GM19468 (cell line): ENCODE data around the gene SPTBN2.

Experiments used
- ATAC-seq: cut with Tn5 transposase; IDR thresholded peaks from one replicate; pipeline ENCODE4 v1.9.1; 2021; ENCODE audit warnings: mild to moderate bottlenecking, moderate library complexity, moderate number of reproducible peaks; ENCODE audit not compliant: unreplicated experiment; ENCODE audit errors: extremely low read depth

Gene SPTBN2

DNA sequence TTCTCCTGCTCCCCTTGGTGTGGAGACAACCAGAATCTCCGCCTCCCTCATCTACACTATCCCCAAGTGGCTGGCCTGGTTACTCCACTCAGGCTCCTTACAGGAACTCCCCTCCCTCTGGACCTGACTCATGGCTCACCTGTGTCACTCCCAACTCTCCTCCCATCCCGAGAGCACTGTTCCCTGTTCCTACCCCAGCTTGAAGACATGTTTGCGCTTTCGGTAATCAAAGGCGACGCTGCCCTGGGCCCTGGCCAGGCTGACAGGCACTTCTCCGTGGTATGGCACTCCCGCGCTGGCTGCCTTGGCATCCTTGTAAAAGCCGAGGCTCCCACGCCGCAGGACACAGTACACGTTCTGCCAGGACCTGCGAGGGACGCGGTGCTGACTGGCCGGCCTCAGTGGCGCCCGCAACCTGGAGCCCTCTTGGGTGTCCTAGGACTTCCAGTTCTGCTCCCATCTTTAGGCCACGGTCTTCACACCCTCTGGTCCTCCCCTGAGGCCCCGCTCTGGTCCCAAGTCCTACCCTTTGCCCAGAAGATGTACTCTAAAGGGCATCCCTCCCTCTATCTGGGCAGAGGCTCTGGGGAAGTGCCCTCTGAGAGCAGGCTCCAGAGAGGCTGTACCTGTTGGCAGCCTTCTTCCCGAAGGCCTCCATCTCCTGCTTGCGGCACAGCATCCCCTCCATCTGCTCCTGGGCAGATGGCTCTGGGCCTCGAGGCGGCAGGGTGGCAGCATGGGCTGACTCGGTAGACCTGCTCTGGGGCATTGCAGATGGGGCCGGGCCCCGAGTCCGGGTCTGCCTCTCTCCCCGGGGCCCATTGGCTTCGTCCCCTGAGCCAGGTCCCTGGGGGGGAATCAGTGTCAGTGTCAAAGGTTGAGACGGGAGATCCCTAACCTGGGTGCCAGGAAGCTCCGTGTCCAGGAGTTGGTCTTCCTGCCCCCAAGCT, 41.9 kb downstream of the SPTBN2 start:
- no peak for ATAC-seq

DNA sequence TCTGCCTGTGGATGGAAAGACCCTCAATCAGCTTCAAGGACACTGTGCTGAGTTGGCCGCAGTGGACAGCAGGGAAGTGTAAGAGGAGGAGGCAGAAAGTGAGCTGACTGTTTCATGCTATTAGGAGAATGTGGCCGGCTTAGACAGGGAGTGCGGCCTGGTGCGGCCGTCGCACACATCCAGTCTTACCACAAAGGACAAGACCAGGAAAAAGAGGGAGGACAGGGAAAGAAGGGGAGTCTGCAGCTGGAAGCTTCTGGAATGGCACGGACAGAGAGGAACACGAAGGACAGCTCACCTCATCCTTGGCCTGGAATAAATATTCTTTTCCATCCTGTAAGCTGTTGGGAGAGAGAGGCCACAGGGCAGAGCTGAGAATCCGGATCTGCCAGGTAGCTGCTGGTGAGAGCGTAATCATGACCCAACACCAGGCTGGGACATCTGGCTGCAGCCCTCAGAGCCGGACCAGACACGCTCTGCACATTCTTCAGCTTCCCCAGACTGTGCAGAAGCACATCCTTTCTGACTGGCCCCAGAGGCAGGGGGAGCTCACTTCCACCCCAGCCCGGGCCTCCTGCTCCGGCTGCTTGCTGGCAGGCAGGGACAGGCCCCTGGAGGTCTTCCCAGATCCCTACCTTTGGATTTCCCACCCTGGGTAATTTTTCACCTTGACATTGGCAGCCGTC, 42.8 kb downstream of the SPTBN2 start:
- no peak for ATAC-seq

DNA sequence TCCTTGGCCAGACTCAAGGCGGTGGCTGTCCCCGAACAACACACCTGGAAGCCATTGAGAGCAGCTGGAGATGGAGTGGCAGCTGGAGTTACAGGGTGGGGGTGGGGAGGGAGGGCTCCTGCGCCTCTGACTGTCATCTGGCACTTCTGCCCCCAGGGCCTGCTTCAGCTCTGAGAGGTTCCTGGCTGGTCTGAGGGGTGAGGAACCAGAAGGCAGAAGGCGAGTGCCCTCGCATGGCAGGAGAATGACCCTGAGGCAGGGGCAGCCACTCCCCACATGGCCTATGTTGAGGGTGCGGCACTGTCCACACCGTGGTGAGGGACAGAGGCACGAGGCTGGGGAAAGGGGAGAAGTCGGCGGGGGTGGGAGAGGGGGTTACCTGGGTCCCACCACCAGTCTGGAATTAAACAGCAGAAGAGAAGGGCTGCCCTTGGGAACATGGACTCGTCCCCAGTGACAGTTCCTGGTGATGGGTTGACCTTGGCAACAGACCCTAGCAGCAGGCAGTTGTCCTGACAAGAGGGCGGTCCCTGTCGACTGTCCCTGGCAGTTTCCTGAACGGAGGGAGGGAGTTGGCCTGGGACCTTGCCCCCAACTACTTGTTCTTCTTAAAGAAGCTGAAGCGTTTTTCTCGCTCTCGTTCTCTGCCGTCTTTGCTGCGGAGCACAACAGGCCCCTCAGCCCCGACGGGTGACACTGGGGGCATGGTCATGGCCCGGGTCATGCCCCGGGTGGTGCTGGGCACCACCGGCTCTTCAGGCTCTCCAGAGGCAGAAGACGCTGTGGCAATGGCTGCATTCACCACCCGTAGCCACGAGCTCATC, 43.5 kb downstream of the SPTBN2 start:
- ATAC-seq, result no peak

DNA sequence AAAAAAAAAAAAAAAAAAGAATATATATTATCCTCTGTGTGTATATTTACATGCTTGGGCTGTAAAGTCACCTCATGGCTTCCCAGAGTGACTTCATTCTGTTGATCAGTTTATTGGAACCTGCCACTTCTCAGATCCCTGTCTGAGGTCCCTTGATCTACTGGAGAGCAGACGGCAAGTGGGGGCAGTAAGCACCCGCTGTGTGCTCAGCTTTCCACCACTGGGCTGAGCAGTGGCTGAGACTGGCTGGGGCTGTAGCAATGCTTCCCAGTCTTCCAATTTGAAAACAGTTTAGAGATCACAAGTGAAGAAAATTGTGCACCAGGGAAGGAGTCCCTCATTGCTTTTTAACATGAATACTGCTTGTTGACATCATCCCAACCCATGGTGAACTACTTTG, 44.4 kb downstream of the SPTBN2 start:
- ATAC-seq, result no peak

DNA sequence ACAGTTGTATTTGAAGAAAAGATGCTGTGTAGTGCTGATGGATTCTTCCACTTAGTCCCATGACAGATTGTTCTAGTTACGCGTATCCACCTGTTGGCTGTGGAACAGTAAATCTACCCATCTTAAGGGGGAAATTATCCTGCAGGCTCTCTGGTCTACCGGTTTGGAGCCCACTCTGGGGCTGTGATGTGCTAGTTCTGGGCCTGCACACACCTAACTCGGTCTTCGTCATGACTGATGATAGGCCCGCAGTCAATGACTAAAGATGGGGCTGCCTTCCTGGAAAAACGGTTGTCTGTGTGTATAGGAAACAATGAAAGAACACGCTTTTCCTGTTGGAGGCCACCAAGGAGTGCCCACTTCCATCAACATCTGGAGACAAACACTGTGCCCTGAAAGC, 45.1 kb downstream of the SPTBN2 start:
- ATAC-seq, result no peak

DNA sequence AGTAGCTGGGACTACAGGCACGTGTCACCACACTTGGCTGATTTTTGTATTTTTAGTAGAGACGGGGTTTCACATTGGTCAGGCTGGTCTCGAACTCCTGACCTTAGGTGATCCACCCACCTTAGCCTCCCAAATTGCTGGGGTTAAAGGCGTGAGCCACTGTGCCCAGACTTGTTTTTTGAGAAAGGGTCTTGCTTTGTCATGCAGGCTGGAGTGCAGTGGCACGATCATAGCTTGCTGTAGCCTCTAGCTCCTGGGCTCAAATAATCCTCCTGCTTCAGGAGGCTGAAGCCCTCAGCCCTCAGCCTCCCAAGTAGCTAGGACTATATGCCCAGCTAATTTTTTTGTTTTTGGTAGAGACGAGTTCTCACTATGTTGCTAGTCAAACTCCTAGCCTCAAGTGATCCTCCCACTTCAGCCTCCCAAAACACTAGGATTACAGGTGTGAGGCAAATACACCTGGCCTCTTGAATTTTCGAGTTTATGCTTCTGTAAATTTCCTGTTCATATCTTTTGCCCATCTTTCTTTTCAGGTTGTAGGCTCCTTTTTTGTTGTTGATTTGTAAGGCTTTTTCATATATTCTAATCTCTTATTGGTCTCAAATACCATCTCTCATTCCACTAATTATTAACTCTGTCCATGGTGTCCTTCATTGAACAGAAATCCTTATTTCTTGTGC, 47.9 kb downstream of the SPTBN2 start:
- no peak for ATAC-seq

DNA sequence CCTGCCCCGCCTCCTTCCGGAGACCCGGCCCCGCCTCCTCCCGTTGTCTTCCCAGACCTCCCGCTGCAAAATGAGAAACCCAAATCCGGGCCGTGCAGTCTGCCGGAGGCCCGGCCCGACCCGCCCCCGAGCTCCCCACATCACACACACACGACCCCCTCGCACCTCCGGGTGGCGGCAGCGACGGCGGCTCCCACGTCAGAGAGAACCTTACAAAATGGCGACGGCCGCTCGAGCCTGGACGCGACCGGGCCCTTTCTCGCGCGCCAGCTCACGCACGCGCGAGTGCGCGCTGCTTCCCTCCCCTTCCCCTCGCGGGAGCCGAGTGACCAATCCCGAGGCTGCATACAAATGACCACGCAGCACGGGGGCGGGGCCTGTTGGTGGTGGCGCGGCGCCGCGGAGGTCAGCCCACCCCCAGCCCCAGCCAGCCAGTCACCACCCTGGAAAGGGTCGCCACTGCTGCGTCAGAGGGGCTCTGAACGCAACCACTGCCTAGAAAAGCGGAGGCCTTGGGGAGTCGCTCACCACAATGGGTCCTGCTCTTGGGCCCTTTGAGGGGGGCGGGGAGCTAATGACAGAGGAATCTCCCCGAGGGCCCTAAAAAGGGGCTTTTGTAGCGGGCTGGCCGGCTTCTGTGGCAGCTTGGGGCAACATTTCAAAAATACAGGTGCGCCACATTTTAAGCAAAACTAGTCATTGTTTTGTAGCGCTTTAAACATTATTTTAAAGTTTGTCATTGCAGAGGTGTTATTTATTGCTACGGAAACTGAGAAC, 51.2 kb downstream of the SPTBN2 start, which contains the start of gene RBM4B:
Gene RBM4B, minus strand, starts transcription at position 289 of the 777 bp plus-strand sequence. CDS start 808 bp downstream, outside the sequence.
- ATAC-seq, result peak; percentile 72

DNA sequence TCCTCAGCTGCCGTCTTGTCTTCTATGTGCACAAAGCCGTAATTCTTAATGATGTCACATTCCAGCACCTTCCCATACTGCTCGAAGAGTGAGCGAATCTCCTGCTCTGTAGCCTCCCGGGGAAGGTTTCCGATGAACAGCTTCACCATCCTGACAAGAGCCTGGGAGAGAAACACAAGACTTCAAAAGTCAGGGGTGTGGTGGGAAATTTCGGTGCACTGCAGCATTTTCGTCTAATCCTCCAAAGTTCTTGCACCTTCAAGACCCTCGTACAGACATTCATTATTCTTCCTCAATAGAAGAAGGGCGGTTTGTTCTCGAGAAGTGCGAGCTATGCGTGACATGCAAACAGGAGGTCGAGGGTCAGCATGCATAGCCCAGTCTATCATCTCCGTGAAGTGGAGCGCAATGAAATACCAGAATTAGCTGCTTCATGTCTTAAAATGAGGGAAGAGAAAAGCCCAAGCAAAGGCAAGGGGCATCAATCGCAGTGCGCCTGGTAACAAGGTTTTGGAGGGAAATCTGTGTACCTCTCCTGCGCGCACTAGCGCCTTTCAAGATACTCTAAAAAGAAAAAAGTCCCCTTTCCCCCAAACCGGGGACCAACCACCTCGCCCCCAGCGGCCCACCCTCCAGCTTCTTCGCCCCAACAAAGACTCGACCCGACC, 52.0 kb downstream of the SPTBN2 start:
- no peak for ATAC-seq

DNA sequence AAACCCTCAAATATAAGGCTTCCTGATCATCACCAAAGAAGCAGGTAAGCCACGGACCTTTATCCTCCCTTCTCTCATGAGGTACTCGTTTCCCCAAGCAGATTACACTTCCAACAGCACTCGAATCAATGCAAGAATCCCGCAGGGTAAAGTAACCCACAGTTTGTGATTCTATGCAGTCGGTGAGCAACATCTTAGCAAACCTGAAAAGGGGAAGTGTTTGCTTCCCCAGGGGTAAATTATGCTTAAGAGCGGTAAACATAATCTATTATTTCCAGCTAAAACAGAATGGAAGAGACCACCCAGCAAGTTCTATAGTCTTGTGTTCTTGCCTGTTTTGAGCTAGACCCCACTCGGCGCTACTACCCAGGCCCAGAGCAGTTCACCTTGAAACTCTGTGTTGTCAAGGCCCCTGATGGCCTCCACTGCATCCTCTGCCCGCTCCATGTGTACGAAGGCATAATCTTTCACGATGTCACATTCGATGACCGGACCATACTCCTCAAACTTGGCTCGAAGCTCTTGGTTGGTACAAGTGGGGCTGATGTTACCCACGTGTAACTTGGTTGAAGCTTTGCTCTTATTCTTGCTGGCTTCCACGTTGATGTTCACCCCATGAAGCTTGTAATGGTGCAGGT, 52.6 kb downstream of the SPTBN2 start:
- ATAC-seq, result no peak

DNA sequence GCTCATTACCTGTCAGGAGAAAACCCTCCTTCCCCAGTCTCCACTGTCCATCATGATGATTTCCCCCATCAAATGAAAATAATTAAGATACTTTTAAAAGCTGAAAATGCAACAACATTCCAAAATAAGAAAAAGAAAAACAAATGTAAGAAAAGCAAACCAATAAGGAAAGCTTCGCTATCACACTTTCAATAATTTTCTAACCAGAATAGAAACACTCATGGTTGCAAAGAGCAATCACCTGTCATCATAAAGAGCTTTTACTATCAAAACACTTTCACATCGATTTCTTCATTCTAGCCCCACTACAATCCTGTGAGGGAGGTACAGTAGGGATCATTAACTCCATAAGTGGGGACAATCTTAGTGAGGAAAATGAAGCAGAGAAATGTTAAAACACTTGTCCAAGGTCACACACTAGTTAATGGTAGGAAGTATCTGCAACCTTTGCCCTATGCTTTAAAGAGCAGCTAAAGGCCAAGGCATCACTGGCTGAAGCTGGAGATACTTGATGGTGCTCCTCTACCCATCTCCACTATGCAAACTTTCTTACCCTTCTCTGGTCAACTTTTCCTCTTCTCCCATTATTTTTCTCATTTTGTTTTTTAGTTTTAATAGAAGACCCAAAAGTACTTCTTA, 53.9 kb downstream of the SPTBN2 start:
- ATAC-seq, result no peak

DNA sequence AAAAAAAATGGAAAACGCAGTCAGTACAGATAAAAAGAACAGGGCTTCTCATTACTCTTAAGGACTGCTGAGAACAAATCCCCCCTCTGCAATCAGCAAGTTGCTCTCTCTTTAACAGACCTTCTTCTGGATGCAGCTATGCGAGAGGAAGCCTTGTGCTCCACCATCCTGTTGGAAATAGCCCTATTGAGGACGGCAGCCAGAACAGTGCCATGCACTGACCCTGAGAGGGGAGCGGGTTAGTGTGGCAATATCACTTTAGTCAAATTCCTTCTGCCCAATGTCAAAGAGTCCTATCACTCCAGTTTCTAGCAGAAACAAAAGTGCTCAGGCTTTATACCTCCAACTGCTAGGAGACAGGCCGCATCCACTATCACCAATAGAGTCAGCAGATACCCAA, 58.2 kb downstream of the SPTBN2 start:
- no peak for ATAC-seq

DNA sequence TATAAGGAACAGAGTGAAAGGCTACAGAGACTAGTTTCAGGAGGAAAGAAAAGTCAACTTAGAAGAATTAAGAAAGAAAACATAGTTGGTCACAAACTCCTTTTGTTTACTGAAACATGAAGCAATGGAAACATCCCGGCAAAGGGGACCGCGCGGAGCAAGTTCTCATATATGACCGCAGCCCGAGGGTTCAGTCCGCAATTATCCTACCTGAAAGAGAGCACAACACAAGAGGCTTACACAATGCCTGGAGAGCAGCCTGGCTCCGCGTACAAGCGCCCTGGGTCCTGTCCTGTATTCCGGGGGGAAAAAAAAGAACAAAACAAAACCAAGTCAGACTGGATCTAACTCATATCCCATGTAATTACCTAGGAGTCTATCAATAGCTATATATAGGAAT, 63.6 kb downstream of the SPTBN2 start:
- no peak for ATAC-seq

DNA sequence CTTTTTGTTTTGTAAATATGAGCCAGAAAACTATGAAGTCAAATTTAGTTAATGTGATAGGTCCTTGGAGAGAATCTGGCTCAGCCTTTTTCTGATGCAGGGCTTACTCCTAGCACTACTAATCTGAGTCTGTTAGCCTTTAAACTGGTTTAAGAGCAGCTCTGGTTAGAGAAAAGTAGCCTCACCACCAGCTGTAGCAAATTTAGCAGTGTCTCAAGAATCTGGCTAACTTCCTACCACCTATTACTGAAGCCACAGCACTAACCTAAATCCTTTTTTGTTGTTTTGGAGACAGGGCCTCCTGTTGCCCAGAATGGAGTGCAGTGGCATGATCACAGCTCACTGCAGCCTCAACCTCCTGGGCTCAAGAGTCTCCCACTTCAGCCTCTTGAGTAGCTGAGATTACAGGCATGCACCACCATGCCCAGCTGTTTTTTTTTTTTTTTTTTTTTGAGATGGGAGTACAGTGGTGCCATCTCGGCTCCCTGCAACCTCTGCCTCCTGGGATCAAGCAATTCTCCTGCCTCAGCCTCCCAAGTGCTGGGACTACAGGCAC, 65.2 kb downstream of the SPTBN2 start:
- ATAC-seq, result no peak

DNA sequence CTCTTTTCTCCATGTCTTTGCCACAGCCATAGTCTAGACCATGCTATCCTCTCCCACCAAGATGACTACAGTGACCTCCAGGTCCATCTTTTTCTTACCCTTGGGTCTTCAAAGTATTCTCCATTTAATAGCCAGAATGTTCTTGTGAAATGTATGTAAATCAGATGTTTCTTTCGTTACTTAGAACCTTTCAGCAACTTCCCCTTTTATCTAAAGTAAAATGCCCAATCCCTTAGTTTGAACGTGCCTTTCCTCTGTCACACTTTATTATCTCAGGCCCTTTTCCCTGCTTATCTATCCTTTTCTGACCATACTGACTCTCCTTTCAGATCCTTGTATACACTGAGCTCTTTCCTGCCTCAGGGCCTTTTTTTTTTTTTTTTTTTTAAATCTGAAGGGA, 69.3 kb downstream of the SPTBN2 start:
- no peak for ATAC-seq

DNA sequence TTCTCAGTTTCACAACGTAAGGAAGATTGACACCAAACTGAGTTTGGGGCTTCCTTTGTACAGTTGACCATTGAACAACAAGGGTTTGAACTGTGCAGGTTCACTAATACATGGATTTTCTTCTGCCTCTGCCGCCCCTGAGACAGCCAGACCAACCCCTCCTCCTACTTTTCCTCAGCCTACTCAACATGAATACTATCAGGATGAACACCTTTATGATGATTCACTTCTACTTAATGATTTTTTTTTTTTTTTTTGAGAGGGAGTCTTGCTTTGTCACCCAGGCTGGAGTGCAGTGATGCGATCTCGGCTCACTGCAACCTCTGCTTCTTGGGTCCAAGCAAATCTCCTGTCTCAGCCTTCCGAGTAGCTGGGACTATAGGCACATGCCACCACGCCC, 75.9 kb downstream of the SPTBN2 start:
- no peak for ATAC-seq

DNA sequence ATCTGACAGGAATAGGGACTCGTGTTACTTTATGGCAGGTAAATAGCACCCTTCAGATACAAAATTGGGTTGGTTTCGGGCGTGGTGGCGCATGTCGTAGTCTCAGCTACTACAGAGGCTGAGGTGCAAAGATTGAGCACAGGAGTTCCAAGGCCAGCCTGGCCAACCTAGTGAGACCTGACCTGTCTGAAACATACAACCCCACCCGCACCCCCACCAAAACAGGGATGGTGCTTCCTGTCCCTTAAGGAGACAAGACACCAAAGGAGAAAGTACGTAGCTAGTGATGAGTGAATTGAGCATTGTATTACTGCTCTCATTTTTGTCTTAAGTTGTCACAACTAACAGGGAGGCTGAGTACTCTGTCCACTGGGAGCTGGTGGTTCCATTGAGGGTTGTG, 76.4 kb downstream of the SPTBN2 start:
- ATAC-seq, result no peak

DNA sequence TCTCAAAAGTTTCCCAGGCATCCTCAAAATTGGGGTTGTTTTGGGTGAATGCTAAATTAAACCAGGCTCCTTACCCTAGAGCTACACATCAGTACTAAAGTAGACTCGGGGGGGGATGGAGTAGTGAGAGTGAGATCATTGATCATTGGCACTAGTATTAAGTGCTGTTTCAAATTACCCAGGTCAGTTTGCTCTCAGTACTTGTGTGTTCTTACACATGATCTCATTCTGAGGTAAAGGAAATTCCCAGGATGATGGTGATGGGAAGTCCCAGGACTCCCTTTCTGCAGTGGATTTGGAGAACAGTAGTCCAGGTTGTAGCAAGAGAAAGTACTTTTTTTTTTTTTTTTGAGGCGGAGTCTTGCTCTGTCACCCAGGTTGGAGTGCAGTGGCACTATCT, 78.0 kb downstream of the SPTBN2 start:
- no peak for ATAC-seq

DNA sequence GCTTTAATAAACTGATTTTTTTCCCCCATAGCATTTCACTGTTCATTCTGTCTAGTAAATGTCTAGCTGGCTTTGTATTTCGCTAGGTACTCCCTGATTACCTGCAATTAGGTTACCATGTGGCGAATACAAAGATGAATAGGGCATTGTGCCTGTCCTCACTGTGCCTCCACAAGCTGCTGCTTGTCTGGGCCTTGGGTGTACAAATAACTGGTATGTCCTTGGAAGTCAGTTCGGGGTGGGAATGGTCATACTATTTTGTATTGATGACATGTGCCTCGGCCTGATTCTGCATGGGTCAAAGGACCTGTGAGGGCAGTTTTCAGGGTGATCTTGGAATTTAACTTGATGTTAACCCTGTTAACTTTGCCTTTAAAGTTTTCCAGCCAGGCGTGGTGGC, 79.1 kb downstream of the SPTBN2 start:
- ATAC-seq, result no peak
